ENCODE results near the gene ZNF789.

DNA sequence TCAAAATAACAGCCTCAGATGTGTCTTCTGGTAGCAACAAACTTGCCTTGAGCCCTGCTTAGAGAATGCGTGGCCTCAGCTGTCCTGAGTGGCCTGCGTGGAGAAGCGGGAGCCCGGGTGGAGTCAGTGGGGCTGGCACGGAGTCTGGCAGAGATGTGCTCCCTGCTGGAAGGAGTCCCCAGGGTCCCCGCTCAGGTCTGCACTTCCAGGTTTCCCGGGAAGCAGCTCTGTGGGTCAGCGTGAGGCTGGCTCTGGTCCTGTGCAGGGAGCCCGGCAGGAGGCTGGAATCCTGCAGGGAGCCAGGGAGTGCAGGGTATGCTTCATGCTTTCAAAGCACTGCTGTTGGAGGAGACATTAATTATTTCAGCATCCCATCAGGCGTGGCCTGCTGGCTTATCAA, 23.8 kb upstream of the ZNF789 start:
- TF ChIP-seq, protein P1, sequence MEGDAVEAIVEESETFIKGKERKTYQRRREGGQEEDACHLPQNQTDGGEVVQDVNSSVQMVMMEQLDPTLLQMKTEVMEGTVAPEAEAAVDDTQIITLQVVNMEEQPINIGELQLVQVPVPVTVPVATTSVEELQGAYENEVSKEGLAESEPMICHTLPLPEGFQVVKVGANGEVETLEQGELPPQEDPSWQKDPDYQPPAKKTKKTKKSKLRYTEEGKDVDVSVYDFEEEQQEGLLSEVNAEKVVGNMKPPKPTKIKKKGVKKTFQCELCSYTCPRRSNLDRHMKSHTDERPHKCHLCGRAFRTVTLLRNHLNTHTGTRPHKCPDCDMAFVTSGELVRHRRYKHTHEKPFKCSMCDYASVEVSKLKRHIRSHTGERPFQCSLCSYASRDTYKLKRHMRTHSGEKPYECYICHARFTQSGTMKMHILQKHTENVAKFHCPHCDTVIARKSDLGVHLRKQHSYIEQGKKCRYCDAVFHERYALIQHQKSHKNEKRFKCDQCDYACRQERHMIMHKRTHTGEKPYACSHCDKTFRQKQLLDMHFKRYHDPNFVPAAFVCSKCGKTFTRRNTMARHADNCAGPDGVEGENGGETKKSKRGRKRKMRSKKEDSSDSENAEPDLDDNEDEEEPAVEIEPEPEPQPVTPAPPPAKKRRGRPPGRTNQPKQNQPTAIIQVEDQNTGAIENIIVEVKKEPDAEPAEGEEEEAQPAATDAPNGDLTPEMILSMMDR (IDR thresholded peaks at IDR 0.05; ENCODE audit: extremely low read depth in 1 of 2, insufficient read depth in 1 of 2, low read depth in 1 of 2, low read length in 2 of 2) = no peak
- no peak for TF ChIP-seq POLR2A (IDR thresholded peaks at IDR 0.05; ENCODE audit: low read depth, low read length)
- no peak for TF ChIP-seq MAX (IDR thresholded peaks at IDR 0.05; ENCODE audit: insufficient read depth, insufficient read length)
- no peak for TF ChIP-seq EZH2 (IDR thresholded peaks at IDR 0.05; ENCODE audit: borderline replicate concordance, low read depth, low read length, severe bottlenecking)
